Lower lobe of right lung (tissue), 2 donors: ENCODE data around the gene ACADVL. TPM values are rescaled to one million over a fixed set of nuclear protein-coding genes. Genes with fewer than 3 reads are reported as not detected.
"Not testable (repeated sequence)": the region's sequence is repeated elsewhere in the genome, so short reads cannot be mapped to it uniquely, and the experiment has no call there.

ENCODE experiments used
- ATAC-seq, 2 donors: fragments of 200-7000 bp; cut with Tn5 transposase; one replicate each; pipeline ENCODE4 v1.9.1; 2020 to 2022; ENCODE audit warnings: mild to moderate bottlenecking in 2 of 2, moderate library complexity in 2 of 2
- DNase-seq: peaks from one replicate; pipeline ENCODE4 v3.0.0-alpha.2; 2020
- H3K27ac ChIP-seq: fragments of 200-600 bp; one replicate; pipeline ENCODE4 v1.8.0; 2022
- H3K27me3 ChIP-seq: fragments of 200-600 bp; one replicate; pipeline ENCODE4 v1.8.0; 2022; ENCODE audit warnings: low read depth
- H3K36me3 ChIP-seq: fragments of 200-600 bp; one replicate; pipeline ENCODE4 v1.8.0; 2022; ENCODE audit warnings: mild to moderate bottlenecking
- H3K4me1 ChIP-seq: fragments of 200-600 bp; one replicate; pipeline ENCODE4 v1.8.0; 2022
- H3K4me3 ChIP-seq: fragments of 200-600 bp; one replicate; pipeline ENCODE4 v1.8.0; 2022; ENCODE audit warnings: mild to moderate bottlenecking
- H3K9me3 ChIP-seq: fragments of 200-600 bp; one replicate; pipeline ENCODE4 v1.8.0; 2022
- CTCF ChIP-seq: fragments of 200-600 bp; IDR thresholded peaks from one replicate; pipeline ENCODE4 v1.8.0; 2022; ENCODE audit warnings: antibody characterized with exemption, mild to moderate bottlenecking
- intact Hi-C: fragments of 100-400 bp; cut with DNase I; formaldehyde crosslinking; loops from one replicate; pipeline ENCODE4 v1.11.0; 2022
- total RNA-seq: library from RNA; stranded (reverse); fragmentation: NEBNext Ultra II Directional; extraction: Animal tissue kit (Norgen Biotek cat#: 25700); gene quantifications from one replicate; pipeline ENCODE4 v1.2.1, GENCODE V29; 2021
- donor health status: DM: no; HTN: yes; CAD: no; lungs with severe emphysema.

The ACADVL gene
- total RNA-seq, 1 donor from 2014 or later, result 576 TPM

GRCh38 chr17:7241090-7241733 lies 21.5 kb downstream of the ACADVL start:
- Histone ChIP-seq H3K36me3 (peaks cover 55% of the 10 kb centered on the region), H3K4me3 (peak overlapping the region; percentile 95), H3K27ac (peak overlapping the region; percentile 96), H3K4me1 (peaks cover 39% of the 10 kb centered on the region), H3K27me3 (no peaks in the 10 kb centered on the region), H3K9me3 (no peaks in the 10 kb centered on the region)
- no peak for TF ChIP-seq CTCF
- intact Hi-C loops, result no loop called here
- no peak for ATAC-seq
- no peak for DNase-seq

- ATAC-seq (peak; percentile 71 to 86), DNase-seq (peak; percentile 94)
- intact Hi-C loops, result no loop called here
- Histone ChIP-seq H3K9me3 (no peaks in the 10 kb centered on the region), H3K4me3 (peak within 1 kb of the TSS; percentile 95), H3K4me1 (peaks cover 35% of the 10 kb centered on the region), H3K36me3 (peaks cover 55% of the 10 kb centered on the region), H3K27me3 (no peaks in the 10 kb centered on the region), H3K27ac (peak within 1 kb of the TSS; percentile 96)
- TF ChIP-seq CTCF, result no peak
These were observed 22.3 kb downstream of the ACADVL start, which contains the start of gene GABARAP for GRCh38 chr17:7241783-7242716. Gene GABARAP (minus strand): TSS chr17:7242449. CDS start chr17:7242330, 119 bp downstream.

- H3K36me3 ChIP-seq, result peaks cover 54% of the 10 kb centered on the region
- peak; percentile 97 for DNase-seq
These were observed 23.1 kb downstream of the ACADVL start for GRCh38 chr17:7242717-7243452.

GRCh38 chr17:7243453-7243729 lies 23.7 kb downstream of the ACADVL start:
- Histone ChIP-seq H3K9me3 (no peaks in the 10 kb centered on the region), H3K4me3 (peak overlapping the region; percentile 95), H3K27me3 (no peaks in the 10 kb centered on the region), H3K4me1 (peaks cover 30% of the 10 kb centered on the region), H3K36me3 (peaks cover 54% of the 10 kb centered on the region), H3K27ac (peak overlapping the region; percentile 96)
- no peak for TF ChIP-seq CTCF
- ATAC-seq, result no peak
- intact Hi-C loops, result no loop called here
- no peak for DNase-seq

More at GRCh38 chr17:7242717-7243452, 23.1 kb downstream of the ACADVL start:
- Histone ChIP-seq H3K4me1 (peaks cover 29% of the 10 kb centered on the region), H3K4me3 (peak overlapping the region; percentile 95), H3K9me3 (no peaks in the 10 kb centered on the region), H3K27me3 (no peaks in the 10 kb centered on the region), H3K27ac (peak overlapping the region; percentile 96)
- peak; percentile 8 for TF ChIP-seq CTCF
- ATAC-seq, result peak; percentile 77 to 80
- intact Hi-C loops, result no loop called here

- DNase-seq, intact Hi-C loops, ATAC-seq, H3K27me3 ChIP-seq, H3K9me3 ChIP-seq: not testable (repeated sequence)
- peaks cover 35% of the 10 kb centered on the region for H3K4me1 ChIP-seq
- H3K27ac ChIP-seq, result peak overlapping the region; percentile 96
- peaks cover 54% of the 10 kb centered on the region for H3K36me3 ChIP-seq
- peak overlapping the region; percentile 95 for H3K4me3 ChIP-seq
These were observed 24.1 kb downstream of the ACADVL start for GRCh38 chr17:7243838-7244237.
